AML-193 (cell line): ENCODE data around the gene LRIG1.

Experiments used
- DNase-seq, 2 experiments: peaks; one replicate each; lab custom pipeline; 2025; lab: John Stamatoyannopoulos, UW

Gene LRIG1

DNA sequence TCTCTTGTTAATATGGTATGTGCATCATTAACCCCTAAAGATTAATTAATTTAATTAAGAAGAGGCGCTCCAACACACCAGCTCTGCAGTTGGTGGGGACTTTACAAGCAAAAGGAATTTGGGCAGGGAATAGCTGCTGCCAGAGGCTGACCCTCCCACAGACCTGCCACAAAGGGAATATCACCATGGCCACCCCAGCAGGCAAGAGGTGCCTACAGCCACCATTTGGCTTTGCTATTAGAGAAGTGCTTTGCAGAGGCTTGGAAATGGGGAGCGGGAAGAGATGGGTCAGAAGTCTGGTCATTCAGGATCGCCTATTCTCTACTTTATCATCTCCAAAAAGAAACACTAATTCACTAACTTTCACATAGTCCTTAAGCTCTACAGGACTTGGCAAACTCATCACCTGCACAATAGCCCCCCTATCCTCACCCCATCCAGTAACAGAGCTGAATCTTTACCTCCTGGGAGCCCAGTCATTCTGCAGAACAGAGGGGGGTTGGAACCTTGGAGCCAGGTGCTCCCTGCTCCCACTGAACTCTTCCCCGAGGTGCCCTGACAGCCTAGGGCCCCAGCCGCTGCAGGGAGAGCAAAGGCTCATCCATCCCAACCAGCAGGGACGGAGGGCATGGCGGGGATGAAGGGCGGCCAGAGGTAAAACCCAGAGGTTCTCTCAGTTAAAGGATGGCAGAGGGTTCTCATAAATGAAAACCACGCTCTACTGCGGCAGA is 29.7 kb downstream of the LRIG1 start:
- no peak for DNase-seq

DNA sequence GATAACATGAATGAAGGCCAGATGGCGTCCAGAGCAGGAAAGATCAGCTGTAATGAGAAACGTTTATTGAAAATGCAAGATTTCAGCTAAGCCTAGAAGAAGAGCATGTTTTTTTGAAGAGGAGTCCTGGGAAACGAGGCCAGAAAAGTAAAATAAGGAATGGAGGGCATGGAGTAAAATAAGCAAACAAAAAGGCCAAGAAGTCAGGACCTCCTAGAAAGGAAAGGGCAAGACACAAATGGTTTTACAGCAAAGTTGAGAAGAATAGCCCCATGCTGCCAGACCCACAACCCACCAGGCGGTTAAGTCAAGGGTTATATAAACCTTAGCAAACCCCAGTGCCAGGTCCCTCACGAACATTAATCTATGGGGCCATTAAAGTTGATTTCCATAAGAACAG is 30.5 kb downstream of the LRIG1 start:
- no peak for DNase-seq

DNA sequence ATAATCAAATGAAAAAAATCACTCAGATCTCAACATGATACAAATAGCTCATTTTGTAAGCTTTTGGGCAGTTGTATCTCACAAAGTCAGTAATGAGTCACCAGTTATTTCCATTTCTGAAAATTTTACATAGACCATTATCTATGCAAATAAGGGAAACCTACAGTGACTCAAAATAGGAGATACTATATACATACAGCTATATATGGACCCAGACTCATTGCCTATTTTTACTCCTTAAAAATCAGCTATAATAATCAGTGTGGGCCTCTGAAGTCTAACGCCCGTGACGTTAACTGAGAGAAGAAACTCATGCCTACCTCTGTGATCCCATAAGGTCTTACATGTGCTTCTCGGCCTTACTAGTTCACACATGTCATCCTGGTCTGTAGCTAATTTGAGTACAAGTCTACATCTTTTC is 31.6 kb downstream of the LRIG1 start:
- no peak for DNase-seq

DNA sequence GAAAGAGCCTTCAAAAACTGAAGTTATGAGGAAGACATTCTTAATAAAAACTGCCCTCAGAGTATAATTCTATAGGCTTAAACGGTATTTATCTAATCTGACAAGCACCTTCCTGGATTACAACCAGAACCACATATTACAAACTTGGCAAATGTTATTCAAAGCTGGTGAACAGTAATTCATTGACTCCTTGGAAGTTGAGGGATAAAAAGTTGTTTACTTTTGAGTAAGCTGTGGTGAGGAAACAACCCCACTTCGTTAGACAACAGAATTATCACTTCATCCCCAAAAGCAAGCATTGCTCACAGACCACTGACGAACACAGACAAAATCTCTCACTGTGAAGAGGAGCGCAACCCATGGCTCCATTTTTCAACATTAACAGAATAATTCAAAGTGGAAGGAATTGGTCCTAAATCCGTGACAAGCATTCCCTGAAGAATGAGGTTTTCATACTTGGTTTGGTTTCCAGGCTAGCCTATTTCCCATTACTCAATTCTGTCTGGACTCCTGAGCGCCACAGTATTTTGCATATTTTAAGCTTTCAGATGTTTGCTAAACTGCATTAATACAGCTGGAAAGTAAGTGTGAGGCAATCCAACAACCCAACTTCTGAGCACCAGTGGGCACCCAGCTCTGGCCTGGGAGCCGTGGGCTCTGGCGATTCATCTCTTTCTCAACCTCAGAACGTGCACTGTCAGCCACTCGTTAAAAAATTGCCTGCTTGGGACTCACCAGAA is 32.7 kb downstream of the LRIG1 start:
- DNase-seq: no peak

DNA sequence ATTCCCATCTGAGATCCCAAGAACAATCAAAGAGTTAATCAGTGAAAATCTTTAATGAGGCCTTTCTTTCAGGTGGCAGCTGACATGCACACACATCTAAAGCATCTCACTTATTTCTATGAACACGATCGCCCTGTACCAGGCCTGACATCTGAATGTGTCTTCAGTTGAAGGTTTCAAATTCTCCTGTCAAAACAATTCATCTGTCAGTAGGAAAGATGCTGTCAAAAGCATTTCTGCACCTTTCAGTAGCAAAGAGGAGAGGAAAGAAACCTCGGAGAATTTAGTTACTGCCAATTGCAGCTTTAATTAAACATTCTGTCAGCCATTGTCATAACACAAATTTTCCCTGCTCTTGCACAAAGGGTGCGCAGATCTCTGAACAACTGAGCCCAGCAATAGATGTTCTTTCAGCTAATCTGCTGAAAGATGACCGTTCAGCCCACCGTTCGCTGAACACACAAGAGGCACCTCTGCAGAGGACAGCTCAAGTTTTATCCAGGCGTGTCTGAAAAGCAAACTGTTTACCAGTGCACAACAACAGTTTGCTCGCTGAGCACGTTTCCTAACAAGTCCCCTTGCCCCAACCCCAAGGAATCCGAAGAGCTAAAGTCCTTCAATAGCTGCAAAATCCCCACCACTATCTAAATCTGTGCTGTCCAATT is 34.1 kb downstream of the LRIG1 start:
- no peak for DNase-seq

DNA sequence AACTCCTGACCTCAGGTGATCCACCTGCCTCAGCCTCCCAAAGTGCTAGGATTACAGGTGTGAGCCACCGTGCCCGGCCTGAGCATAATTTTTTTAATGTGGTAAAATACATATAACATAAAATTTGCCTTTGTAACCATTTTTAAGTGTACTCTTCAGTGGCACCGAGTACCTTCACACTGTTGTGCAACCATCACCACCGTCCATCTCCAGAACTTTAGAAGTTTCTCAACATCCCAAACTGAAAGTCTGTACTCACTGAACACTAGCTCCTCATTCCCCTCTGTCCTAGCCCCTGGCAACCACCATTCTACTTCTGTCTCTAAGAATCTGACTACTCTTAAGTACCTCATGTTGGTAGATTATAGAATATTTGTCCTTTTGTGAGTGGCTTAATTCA is 35.2 kb downstream of the LRIG1 start:
- no peak for DNase-seq

DNA sequence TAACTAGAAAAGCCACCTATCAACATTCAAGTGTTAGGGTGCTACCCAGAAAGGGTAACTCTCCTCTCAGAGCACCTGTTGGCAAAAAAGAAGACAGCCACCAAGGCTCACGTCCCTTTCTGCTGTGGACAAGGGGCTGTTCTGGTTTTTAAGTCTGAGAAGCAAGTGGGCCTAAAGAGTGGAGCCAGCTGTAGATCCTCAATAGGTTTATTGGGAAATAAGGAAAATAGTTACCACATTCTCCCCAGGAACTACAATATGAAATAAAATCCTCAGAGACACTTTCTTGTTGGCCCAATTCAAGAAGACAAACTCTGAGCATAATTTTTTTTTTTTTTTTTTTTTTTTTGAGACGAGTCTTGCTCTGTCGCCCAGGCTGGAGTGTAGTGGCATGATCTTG is 35.8 kb downstream of the LRIG1 start:
- no peak for DNase-seq

DNA sequence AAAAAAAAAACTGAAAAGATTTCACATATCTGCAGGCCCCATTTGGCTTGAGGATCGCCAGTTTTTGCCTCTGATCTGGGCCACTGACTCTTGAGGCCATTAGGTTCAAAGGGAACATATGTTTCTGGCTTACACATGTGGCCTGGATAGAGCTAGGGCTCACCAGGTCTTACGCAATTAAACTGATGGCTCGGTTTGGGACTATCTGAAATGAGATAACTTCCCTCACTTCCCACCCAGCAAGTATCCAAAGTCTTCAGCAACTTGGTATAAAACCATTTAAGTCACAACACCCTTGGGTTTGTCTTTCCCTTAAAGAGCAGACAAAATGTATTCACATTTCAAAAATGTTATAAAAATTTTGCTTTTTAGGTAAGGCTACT is 36.3 kb downstream of the LRIG1 start:
- DNase-seq: no peak

DNA sequence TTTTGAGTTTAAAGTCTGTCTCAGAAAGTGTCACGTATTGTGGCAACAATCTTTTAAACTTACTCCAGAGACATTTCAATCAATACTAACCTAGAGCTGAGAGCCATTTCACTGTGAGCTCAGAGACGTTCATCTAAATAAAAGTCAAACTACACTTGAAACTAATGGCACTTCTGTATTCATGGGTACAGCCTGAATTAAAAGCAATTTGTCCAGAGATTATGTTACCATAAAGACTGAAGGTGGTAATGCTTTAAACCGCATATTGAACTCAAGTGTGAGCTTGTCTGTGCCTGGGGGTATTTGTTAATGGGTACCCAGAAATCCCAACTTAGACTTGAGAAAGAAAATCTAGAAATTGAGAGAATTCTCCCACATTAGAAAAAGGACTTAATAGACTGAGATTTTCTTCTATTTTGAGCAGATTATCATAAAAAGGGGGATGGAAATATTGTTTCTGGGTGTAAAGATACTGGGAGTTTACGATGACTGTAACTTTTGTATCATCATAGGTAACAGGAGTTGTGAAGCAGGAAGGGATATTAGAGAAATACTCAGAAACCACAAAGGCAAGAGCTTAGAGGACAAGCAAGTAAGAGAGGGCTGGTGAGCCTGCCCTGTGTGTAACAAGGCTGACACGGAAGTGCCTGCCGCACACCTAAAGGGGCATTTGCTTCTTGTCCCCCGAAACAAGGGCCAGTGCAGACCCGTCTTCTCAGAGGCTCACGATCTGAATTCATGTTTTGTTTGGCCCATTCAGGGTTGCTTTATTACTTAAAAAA is 36.9 kb downstream of the LRIG1 start:
- DNase-seq: no peak

DNA sequence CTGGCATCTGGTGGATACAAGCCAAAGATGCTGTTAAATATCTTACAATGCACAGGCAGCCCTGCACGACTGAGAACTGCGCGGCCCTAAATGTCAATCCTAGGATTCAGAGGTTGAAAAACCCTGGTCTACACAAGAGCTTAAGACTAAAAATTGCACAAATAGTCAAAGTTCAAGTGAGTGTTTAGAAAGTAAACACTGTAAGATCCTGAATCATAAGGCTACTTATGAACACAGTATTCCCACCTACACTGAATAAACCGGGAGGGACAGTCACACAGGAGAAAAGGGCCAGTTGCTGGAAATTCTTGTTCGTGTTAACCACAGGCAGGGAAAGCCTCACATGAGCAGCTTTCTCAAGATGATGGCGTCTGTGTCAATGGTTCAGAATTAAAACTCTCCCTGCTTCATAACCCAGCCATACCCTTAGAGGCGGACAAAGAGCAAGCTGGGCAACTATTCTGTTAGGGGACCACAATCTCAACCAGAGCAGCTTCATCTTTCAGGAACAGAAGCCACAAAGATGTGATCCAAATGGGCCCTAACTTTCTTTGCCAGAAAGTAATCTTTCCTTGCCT is 37.7 kb downstream of the LRIG1 start:
- DNase-seq: no peak

DNA sequence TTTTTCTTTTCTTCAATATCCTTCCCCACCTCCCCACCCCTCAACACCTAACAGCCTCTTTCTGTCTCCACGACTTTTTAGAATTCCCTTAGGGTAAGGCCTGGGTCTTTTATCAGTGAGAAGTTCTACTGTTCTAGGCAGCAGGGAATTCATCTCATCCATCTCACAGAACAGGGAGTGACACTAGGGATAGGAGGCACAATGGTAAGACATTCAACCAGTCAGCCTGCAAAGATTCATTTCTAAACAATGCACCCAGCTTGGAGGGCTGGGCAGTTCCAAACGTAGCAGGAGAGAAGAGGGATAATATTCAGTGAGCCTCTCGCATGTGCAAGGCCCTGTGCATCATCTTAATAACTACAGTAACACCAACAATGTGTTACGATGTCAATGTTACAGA is 43.6 kb downstream of the LRIG1 start:
- no peak for DNase-seq

DNA sequence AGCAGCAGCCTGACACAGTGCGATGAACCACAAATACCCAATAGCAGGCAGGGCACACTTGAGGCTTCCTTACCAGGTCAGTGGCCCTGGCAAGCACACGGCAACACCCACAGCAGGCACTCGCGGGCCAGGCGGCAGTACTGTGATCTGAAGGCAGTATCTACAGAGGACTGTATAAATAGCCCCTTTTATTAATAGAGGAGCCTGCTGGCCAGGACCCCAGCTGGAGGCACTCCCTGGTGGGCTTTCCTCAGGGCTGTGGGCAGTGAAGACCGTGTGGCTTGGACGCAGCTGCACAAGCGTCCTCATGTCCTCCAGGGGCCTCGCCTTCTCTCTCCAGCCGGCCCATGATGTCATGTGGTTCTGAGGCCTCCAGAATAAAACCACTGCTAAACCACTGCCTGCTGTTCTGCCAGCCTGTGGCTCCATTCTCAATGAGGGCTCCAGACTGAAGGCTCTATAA is 44.1 kb downstream of the LRIG1 start:
- DNase-seq: no peak

DNA sequence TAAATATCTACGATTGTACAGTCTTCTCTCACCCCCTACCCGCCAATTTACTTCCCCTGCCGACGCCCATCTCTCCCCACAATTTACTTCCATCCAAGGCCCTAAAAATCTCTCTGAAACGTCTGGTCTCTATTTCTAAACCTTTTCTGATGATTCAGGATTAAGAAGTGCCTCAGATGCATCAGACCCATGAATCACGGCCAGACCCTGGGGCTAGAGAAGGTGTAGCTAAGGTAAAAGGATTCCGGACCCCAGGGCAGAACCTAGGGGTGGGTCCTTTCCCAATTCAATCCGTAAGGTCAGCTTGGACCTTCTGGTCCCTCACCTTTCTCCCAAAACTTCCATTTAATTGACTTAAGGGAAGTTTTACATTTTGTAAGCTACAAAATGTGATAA is 46.4 kb downstream of the LRIG1 start:
- DNase-seq: no peak

DNA sequence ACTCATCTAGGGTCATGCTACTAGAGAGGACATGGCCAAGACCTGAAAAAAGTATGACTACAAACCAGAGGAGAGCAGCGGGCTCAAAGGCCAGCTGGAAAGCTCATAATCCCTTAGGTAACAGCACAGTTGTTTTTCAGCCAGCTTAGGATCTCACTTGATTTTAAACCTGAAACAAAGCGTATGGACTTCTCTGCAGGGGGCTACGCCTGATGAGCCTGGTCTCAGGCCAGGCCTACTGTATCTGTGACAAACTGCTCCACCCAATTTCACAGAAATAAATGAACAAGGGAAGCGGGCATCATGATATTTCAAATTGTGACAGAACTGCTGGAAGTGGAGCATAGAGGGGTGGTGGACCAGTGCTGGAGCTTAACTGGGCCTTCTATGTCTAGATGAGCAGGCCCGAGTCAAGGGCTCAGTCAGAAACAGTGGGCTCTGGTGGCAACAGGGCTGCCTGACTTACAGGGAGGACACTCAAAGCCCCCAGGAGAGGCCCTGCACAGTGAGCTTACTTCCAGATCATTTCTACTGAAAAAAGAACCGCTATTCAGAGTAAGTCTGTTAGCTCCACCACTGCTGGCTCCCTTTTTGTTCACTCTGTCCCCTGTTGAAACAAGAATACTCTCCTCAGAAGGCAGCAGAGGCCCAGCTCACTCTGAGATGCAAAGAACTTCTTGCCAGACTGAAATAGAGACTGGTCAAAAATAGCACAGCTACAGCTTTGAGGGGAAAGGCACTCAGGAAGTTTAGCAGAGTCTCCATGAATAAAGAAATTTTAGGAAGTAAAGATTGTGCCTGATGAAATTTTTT is 47.0 kb downstream of the LRIG1 start:
- DNase-seq: no peak

DNA sequence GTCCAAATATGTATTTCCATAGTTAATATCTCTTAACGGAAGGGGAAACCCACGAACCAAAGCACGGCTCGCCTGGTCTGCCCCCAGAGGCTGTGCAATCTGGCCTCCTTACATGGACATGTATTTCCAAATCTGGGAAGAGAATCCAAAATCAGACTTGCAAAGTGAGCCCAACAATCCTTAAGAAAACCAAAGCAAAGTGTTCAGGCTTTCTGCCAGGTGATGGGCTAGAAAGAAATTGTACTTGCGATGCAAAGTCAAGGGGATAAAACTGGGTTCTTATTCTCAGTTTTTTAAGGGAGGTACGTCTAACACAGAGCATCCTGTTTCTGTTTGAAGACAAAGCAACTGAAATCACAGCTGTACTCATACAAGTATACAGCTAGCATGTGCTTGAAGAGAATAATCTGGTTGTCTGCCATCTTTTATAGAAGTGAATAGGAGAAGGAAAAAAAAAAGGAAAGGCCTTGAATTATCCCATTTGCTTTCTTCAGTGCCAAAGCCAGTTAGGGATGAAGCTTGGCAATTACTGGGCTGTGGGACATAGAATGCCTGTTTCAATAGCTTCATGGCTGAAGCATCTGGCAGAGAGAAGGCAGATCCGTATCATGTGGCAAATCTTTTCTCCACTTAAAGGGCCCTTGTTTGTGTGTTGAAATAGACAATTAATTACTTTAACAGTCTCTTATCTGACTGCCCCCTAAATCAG is 48.4 kb downstream of the LRIG1 start:
- no peak for DNase-seq

DNA sequence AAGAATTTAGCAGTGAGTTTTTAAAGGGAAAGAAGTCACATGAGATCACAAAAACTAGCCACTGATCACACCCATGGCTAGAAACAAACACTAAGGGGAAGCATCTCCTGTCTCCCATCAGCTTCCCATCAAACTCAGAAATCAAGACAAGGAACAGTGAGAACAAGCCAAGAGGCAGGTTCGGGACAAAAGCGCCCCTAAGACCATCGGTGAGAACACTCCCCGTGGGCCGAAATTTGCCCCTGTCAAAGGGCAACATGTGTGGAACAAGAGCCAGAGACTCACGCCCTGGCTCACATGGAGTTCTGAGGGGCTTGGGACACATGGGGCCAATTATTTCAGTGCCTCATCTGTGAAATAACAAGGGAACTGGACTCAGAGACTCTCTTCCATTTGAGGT is 49.1 kb downstream of the LRIG1 start:
- no peak for DNase-seq

DNA sequence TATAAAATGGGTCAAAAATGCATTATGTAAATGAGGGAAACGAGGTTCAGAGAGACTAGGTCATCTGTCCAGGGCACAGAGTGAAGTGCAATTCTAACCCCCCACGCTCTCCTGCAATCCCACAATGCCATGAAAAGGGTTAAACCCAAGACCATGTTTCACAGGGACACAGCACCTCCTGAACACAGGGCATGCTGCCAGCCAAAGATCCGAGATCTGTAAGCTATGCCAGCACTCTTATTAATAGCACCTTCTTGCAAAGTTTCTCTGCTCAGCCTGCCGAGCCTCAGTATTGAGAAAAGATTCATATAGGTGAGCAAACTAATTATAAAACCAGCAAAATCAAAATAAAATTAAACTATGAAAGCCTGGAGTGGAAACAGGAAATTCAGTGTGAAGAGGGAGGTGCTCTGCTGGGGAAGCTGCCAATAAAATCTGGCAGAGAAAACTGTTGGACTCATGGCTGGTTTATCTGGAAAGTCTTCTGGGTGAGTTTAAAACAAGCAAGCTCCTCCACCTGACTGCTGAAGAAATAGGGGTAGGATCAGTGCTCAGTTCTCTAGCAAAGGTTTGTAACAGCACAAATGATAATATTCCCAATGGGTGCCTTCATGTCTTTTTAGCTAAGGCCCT is 50.3 kb downstream of the LRIG1 start:
- DNase-seq: no peak

DNA sequence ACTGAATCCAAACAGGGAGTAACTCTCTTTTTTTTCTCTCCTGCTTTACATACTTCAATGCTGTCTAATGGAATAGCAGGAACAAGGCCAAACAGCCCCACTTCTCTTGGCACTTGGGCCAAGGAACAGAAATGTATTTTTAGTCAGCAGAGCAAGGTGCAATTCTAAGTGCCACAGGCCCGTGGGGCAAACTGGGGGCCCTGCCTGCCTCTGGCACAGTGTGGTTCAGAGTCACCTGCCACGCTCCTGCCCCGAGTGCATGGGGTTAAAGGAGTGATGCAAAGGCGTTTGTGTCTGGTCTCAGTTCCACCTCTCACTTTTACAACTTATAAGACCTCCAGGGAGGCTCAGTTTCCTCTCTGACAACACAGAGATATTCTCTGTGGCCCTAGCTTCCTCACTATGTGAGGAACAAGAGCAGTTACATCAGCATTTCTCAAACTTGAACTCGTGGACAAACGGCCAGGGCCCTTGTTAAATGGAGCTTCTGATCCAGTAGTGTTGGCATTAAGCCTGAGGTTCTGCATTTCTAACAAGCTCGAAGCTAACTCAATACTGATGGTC is 51.3 kb downstream of the LRIG1 start:
- no peak for DNase-seq

DNA sequence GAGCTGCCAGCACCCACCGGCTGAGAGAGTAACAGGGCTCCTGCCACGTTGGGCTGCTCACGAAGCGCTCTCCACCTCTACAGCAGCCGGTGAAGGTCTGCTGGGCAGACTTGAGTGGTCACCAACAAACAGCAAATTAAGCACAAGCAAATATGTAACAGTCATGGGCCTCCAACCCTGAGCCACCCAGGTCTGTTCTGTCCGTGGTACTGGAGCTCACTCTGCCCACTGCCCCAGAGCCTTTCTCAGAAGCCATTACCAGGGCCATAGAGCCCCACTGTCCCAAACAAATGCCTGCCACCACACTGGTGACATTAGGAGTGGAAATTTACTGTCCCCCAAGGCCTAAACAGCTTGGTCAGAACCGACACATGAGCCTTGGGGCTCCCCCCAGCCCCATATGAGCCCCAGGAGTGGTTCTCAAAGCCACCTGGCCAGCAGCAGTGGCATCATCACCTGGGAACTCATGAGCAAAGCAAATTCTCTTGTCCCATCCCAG is 56.6 kb downstream of the LRIG1 start:
- no peak for DNase-seq
